H9 (cell line): ENCODE data around the gene LRRC17. TPM values are rescaled to one million over a fixed set of nuclear protein-coding genes. Genes with fewer than 3 reads are reported as not detected.
"Not testable (repeated sequence)": the region's sequence is repeated elsewhere in the genome, so short reads cannot be mapped to it uniquely, and the experiment has no call there.

Source experiments
- DNase-seq: peaks from one replicate; pipeline ENCODE4 v3.0.0-alpha.2; 2017
- H2AFZ ChIP-seq: one replicate; pipeline ENCODE4 v1.6.1; 2013; ENCODE audit warnings: mild to moderate bottlenecking, low read length, control low read depth, moderate library complexity
- H2AK5ac ChIP-seq: 2 replicates; pipeline ENCODE4 v1.6.1; 2013; ENCODE audit warnings: low read length, control low read depth, mixed read lengths; ENCODE audit not compliant: insufficient read length
- H2BK120ac ChIP-seq: one replicate; pipeline ENCODE4 v1.6.1; 2013; ENCODE audit warnings: low read depth, mild to moderate bottlenecking, low read length, control low read depth, inconsistent platforms; ENCODE audit not compliant: poor library complexity, severe bottlenecking
- H2BK12ac ChIP-seq: 2 replicates; pipeline ENCODE4 v1.6.1; 2013; ENCODE audit warnings: low read length, control low read depth, mixed read lengths, low read depth; ENCODE audit not compliant: insufficient read length
- H2BK15ac ChIP-seq: 2 replicates; pipeline ENCODE4 v1.6.1; 2013; ENCODE audit warnings: low read depth, low read length, control low read depth
- H2BK20ac ChIP-seq: one replicate; pipeline ENCODE4 v1.6.1; 2013; ENCODE audit warnings: low read depth, mild to moderate bottlenecking, low read length, control low read depth, inconsistent platforms; ENCODE audit not compliant: poor library complexity, severe bottlenecking
- H2BK5ac ChIP-seq: 2 replicates; pipeline ENCODE4 v1.6.1; 2013; ENCODE audit warnings: low read length, control low read depth, mixed read lengths; ENCODE audit not compliant: insufficient read length
- H3K14ac ChIP-seq: 2 replicates; pipeline ENCODE4 v1.6.1; 2013; ENCODE audit warnings: low read length, control low read depth; ENCODE audit not compliant: insufficient read depth
- H3K18ac ChIP-seq: 2 replicates; pipeline ENCODE4 v1.6.1; 2013; ENCODE audit warnings: low read depth, mild to moderate bottlenecking, mixed read lengths, low read length, control low read depth; ENCODE audit not compliant: insufficient read length
- H3K23ac ChIP-seq: 2 replicates; pipeline ENCODE4 v1.6.1; 2013; ENCODE audit warnings: low read length, control low read depth, mixed read lengths, low read depth; ENCODE audit not compliant: insufficient read length
- H3K23me2 ChIP-seq: 2 replicates; pipeline ENCODE4 v1.6.1; 2013; ENCODE audit warnings: low read depth, mild to moderate bottlenecking, mixed read lengths, low read length, control low read depth; ENCODE audit not compliant: insufficient read length, poor library complexity, severe bottlenecking
- H3K27ac ChIP-seq: 2 replicates; pipeline ENCODE4 v1.5.1; 2013; ENCODE audit warnings: low read length, control low read depth, mixed read lengths, low read depth; ENCODE audit not compliant: insufficient read length
- H3K27me3 ChIP-seq: 2 replicates; pipeline ENCODE4 v1.6.1; 2013; ENCODE audit warnings: low read length, control low read depth, inconsistent platforms; ENCODE audit not compliant: insufficient read depth
- H3K4ac ChIP-seq: 2 replicates; pipeline ENCODE4 v1.6.1; 2013; ENCODE audit warnings: low read depth, mild to moderate bottlenecking, control low read depth, inconsistent platforms, low read length, moderate library complexity
- H3K4me1 ChIP-seq: 2 replicates; pipeline ENCODE4 v1.6.1; 2013; ENCODE audit warnings: low read length, control low read depth, inconsistent platforms; ENCODE audit not compliant: insufficient read depth
- H3K4me2 ChIP-seq: 2 replicates; pipeline ENCODE4 v1.6.1; 2013; ENCODE audit warnings: low read length, control low read depth, mixed read lengths; ENCODE audit not compliant: insufficient read length, insufficient read depth
- H3K56ac ChIP-seq: 2 replicates; pipeline ENCODE4 v1.6.1; 2013; ENCODE audit warnings: low read depth, mild to moderate bottlenecking, mixed read lengths, low read length, control low read depth; ENCODE audit not compliant: insufficient read length
- H3K79me1 ChIP-seq: 2 replicates; pipeline ENCODE4 v1.6.1; 2013; ENCODE audit warnings: low read depth, mild to moderate bottlenecking, moderate library complexity, low read length, control low read depth, inconsistent platforms; ENCODE audit not compliant: insufficient read depth, poor library complexity, severe bottlenecking
- H3K79me2 ChIP-seq: 2 replicates; pipeline ENCODE4 v1.6.1; 2013; ENCODE audit warnings: low read length, control low read depth, inconsistent platforms; ENCODE audit not compliant: insufficient read depth
- H3K9ac ChIP-seq: 2 replicates; pipeline ENCODE4 v1.6.1; 2013; ENCODE audit warnings: low read length, control low read depth, mixed read lengths; ENCODE audit not compliant: insufficient read length; ENCODE audit errors: extremely low read depth
- H3K9me3 ChIP-seq: one replicate; pipeline ENCODE4 v1.6.1; 2013; ENCODE audit warnings: low read depth, low read length, inconsistent platforms; ENCODE audit not compliant: control insufficient read depth
- H3T11ph ChIP-seq: one replicate; pipeline ENCODE4 v1.6.1; 2013; ENCODE audit warnings: mild to moderate bottlenecking, low read length, control low read depth, inconsistent platforms
- H4K20me1 ChIP-seq: one replicate; pipeline ENCODE4 v1.6.1; 2013; ENCODE audit not compliant: control insufficient read depth, insufficient read length, insufficient read depth
- H4K5ac ChIP-seq: 2 replicates; pipeline ENCODE4 v1.6.1; 2013; ENCODE audit warnings: low read depth, mild to moderate bottlenecking, mixed read lengths, low read length, control low read depth; ENCODE audit not compliant: insufficient read length
- H4K8ac ChIP-seq: replicated peaks from 2 replicates; pipeline ENCODE4 v1.6.1; 2013; ENCODE audit warnings: low read length, control low read depth, mixed read lengths, low read depth; ENCODE audit not compliant: insufficient read length
- H4K91ac ChIP-seq: 2 replicates; pipeline ENCODE4 v1.6.1; 2013; ENCODE audit warnings: low read depth, mild to moderate bottlenecking, moderate library complexity, mixed read lengths, low read length, control low read depth; ENCODE audit not compliant: insufficient read length
- H3K27ac Mint-ChIP-seq, 3 experiments: 2 replicates in 2 of 3; 3 replicates in 1 of 3; pipeline ENCODE4 v1.8.0; 2020 to 2021; ENCODE audit warnings: mixed read lengths in 3 of 3, mild to moderate bottlenecking in 1 of 3, moderate library complexity in 1 of 3
- H3K27me3 Mint-ChIP-seq: 2 replicates; pipeline ENCODE4 v1.8.0; 2021; ENCODE audit warnings: low read depth, mild to moderate bottlenecking, moderate library complexity, mixed read lengths
- H3K36me3 Mint-ChIP-seq, 3 experiments: 2 replicates in 2 of 3; 3 replicates in 1 of 3; pipeline ENCODE4 v1.8.0; 2020 to 2021; ENCODE audit warnings: low read depth in 3 of 3, mixed read lengths in 3 of 3; ENCODE audit not compliant: insufficient read depth in 1 of 3
- H3K4me1 Mint-ChIP-seq, 2 experiments: 2 replicates each; pipeline ENCODE4 v1.8.0; 2020; ENCODE audit warnings: mixed read lengths in 2 of 2
- H3K4me3 Mint-ChIP-seq, 2 experiments: 2 replicates in 1 of 2; 3 replicates in 1 of 2; pipeline ENCODE4 v1.8.0; 2020 to 2021; ENCODE audit warnings: mild to moderate bottlenecking in 2 of 2, mixed read lengths in 2 of 2, moderate library complexity in 1 of 2
- H3K9me3 Mint-ChIP-seq, 2 experiments: 2 replicates in 1 of 2; 3 replicates in 1 of 2; pipeline ENCODE4 v1.8.0; 2020; ENCODE audit warnings: mild to moderate bottlenecking in 2 of 2, mixed read lengths in 2 of 2, moderate library complexity in 1 of 2
- WGBS: extraction: QIAGEN DNeasy Blood & Tissue Kit; methylation state at CpG from one replicate; pipeline ENCODE4 v1.1.7; 2013; ENCODE audit warnings: missing lambda C conversion rate, low lambda C conversion rate, mixed read lengths; ENCODE audit not compliant: insufficient read length; ENCODE audit errors: extremely low coverage; 5-methylcytosine and 5-hydroxymethylcytosine counted together
- total RNA-seq: library from RNA; stranded (reverse); gene quantifications from 2 replicates; pipeline ENCODE4 v1.2.1, GENCODE V29; 2021
- TF ChIP-seq, protein P1 (sequence below): fragments of 200-600 bp; sonication (generic); conservative IDR thresholded peaks from 3 replicates; pipeline ENCODE4 v1.8.0; 2021; ENCODE audit warnings: antibody characterized with exemption, mild to moderate bottlenecking

LRRC17 gene
- total RNA-seq, 1 experiment from 2014 or later: 2.0 TPM

DNA sequence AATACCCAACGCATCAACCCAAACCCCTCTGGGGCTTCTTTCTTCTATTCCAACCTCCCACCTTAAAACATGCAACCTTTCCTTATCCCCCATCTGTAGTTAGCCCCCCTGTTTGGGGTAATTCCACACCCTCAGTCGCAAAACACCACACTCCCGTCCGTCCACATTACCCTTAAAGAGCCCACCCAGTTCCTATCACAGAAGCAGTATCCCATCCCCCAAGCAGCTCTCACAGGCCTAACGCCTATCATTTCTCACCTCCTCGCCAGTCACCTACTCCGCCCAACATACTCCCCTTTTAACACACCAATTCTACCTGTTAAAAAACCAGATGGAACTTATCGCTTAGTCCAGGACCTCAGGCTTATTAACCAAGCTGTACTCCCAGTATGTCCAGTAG, 63.7 kb downstream of the LRRC17 start:
- H3K27ac ChIP-seq: no peak overlapping the region
- no peak overlapping the region for H4K5ac ChIP-seq
- Mint-ChIP-seq H3K27me3 (no peaks in the 10 kb centered on the region), H3K4me3 (no peak overlapping the region), H3K27ac (peak overlapping the region in 1 of 3 experiments; percentile 35; a peak in 1 of 7 replicates), H3K4me1 (peaks cover 21 to 25% of the 10 kb centered on the region in 2 experiments), H3K9me3 (peaks cover 6 to 7% of the 10 kb centered on the region in 2 experiments; a peak in 3 of 5 replicates), H3K36me3 (peaks cover 1 to 15% (median 3%) of the 10 kb centered on the region in 3 experiments; a peak in 3 of 7 replicates)
- H2AK5ac ChIP-seq: no peak overlapping the region
- H3K4me1 ChIP-seq: no peaks in the 10 kb centered on the region; the same call in 1 of the 2 replicates
- H2BK120ac ChIP-seq: no peak overlapping the region
- H3K23me2 ChIP-seq: no peaks in the 10 kb centered on the region
- H3K9ac ChIP-seq: no peak overlapping the region
- H3K4ac ChIP-seq: no peak overlapping the region
- H3K4me2 ChIP-seq: no peak overlapping the region
- no peak overlapping the region for H3K23ac ChIP-seq
- H2BK12ac ChIP-seq: no peak overlapping the region
- WGBS: 100% methylated on average over 3 of the region's 8 CpGs
- H3K14ac ChIP-seq: no peak overlapping the region
- no peak overlapping the region for H2AFZ ChIP-seq
- no peak overlapping the region for H4K91ac ChIP-seq
- no peaks in the 10 kb centered on the region for H3K27me3 ChIP-seq
- no peaks in the 10 kb centered on the region for H3K9me3 ChIP-seq
- no peaks in the 10 kb centered on the region for H3K79me2 ChIP-seq
- no peak overlapping the region for H3T11ph ChIP-seq
- H4K8ac ChIP-seq: no peak overlapping the region
- H4K20me1 ChIP-seq: no peaks in the 10 kb centered on the region
- TF ChIP-seq, protein P1, sequence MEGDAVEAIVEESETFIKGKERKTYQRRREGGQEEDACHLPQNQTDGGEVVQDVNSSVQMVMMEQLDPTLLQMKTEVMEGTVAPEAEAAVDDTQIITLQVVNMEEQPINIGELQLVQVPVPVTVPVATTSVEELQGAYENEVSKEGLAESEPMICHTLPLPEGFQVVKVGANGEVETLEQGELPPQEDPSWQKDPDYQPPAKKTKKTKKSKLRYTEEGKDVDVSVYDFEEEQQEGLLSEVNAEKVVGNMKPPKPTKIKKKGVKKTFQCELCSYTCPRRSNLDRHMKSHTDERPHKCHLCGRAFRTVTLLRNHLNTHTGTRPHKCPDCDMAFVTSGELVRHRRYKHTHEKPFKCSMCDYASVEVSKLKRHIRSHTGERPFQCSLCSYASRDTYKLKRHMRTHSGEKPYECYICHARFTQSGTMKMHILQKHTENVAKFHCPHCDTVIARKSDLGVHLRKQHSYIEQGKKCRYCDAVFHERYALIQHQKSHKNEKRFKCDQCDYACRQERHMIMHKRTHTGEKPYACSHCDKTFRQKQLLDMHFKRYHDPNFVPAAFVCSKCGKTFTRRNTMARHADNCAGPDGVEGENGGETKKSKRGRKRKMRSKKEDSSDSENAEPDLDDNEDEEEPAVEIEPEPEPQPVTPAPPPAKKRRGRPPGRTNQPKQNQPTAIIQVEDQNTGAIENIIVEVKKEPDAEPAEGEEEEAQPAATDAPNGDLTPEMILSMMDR: no peak
- no peak overlapping the region for H2BK5ac ChIP-seq
- no peak overlapping the region for H2BK15ac ChIP-seq
- DNase-seq: no peak
- H3K18ac ChIP-seq: no peak overlapping the region
- no peaks in the 10 kb centered on the region for H3K79me1 ChIP-seq
- H3K56ac ChIP-seq: no peak overlapping the region
- no peak overlapping the region for H2BK20ac ChIP-seq

DNA sequence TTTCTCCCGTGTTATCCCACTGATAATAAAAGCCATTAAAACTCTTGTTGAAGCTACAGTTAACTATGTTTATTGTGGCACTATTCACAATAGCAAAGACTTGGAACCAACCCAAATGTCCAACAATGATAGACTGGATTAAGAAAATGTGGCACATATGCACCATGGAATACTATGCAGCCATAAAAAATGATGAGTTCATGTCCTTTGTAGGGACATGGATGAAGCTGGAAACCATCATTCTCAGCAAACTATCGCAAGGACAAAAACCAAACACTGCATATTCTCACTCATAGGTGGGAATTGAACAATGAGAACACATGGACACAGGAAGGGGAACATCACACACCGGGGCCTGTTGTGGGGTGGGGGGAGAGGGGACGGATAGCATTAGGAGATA, 64.8 kb downstream of the LRRC17 start:
- not testable (repeated sequence) for H3K18ac ChIP-seq, H3K4me1 ChIP-seq, H3K23me2 ChIP-seq, H3K9me3 ChIP-seq, H3K27ac Mint-ChIP-seq, H3K27ac ChIP-seq, DNase-seq, H3K79me1 ChIP-seq, H2BK120ac ChIP-seq, H4K20me1 ChIP-seq, H2AK5ac ChIP-seq, H2BK5ac ChIP-seq, H4K8ac ChIP-seq, H4K91ac ChIP-seq, H2BK12ac ChIP-seq, H2AFZ ChIP-seq, H3K9ac ChIP-seq, H3T11ph ChIP-seq, H2BK15ac ChIP-seq, H3K27me3 ChIP-seq, H3K27me3 Mint-ChIP-seq, H3K56ac ChIP-seq, H3K4me3 Mint-ChIP-seq, H3K14ac ChIP-seq, H4K5ac ChIP-seq, H3K4me2 ChIP-seq, H2BK20ac ChIP-seq, H3K23ac ChIP-seq, H3K79me2 ChIP-seq, H3K4ac ChIP-seq, H3K9me3 Mint-ChIP-seq
- Mint-ChIP-seq H3K36me3 (peaks cover 1 to 15% (median 3%) of the 10 kb centered on the region in 3 experiments; a peak in 3 of 7 replicates), H3K4me1 (peaks cover 21 to 25% of the 10 kb centered on the region in 2 experiments)
- WGBS: no CpG with 5 or more reads among the region's 4 CpGs
